ENCODE results near the gene SH2D3A. TPM values are rescaled to one million over a fixed set of nuclear protein-coding genes. Genes with fewer than 3 reads are reported as not detected.

Gene SH2D3A
- total and polyA plus RNA-seq, 2 of the 8 experiments (the other 6 are each of a cell fraction or from before 2014, with no cell fraction given), result 14.5 to 22.1 TPM

- TF ChIP-seq RAD21 (IDR thresholded peaks at IDR 0.05 in 1 of 2, conservative IDR thresholded peaks at IDR 0.05 in 1 of 2; ENCODE audit: low read depth in 2 of 2, low read length in 2 of 2), result peak in 1 of 2 experiments; percentile 34; a peak in 3 of 4 replicates
These were observed 50.2 kb downstream of the SH2D3A start (continued) for GRCh38 chr19:6717036-6717435.

Measured in H1 (cell line).